ENCODE measurements around the gene EML3. TPM values are rescaled to one million over a fixed set of nuclear protein-coding genes. Genes with fewer than 3 reads are reported as not detected.

Gene EML3
- total and polyA plus RNA-seq, 2 of the 13 experiments (the other 11 are each of a cell fraction or from before 2014, with no cell fraction given): 10.6 to 12.3 TPM

- TF ChIP-seq ZNF143 (CRISPR knock-in tag; IDR thresholded peaks at IDR 0.05) (peak; percentile 50; the same call in 1 of the 2 replicates), GABPA (IDR thresholded peaks at IDR 0.05; ENCODE audit: low read depth, low read length) (peak; percentile 97), GABPA (CRISPR knock-in tag; IDR thresholded peaks at IDR 0.05; ENCODE audit: low read depth) (peak; percentile 97), BCL3 (CRISPR knock-in tag; IDR thresholded peaks at IDR 0.05) (peak; percentile 83), THRA (CRISPR knock-in tag; IDR thresholded peaks at IDR 0.05; ENCODE audit: borderline replicate concordance) (peak; percentile 75), ZBTB7B (CRISPR knock-in tag; IDR thresholded peaks at IDR 0.05) (0 out of 2 replicates have a peak, but pooled peaks have one; percentile 47), MXD3 (CRISPR knock-in tag; IDR thresholded peaks at IDR 0.05) (peak; percentile 96), ZNF761 (CRISPR knock-in tag; conservative IDR thresholded peaks at IDR 0.05) (peak; percentile 44; the same call in 1 of the 2 replicates)
These were observed 9.2 kb upstream of the EML3 start, which contains the start of gene B3GAT3 (continued) for GRCh38 chr11:62621567-62622470.

All from HepG2 (cell line).